ENCODE data around the gene TLR8.

The TLR8 gene

DNA sequence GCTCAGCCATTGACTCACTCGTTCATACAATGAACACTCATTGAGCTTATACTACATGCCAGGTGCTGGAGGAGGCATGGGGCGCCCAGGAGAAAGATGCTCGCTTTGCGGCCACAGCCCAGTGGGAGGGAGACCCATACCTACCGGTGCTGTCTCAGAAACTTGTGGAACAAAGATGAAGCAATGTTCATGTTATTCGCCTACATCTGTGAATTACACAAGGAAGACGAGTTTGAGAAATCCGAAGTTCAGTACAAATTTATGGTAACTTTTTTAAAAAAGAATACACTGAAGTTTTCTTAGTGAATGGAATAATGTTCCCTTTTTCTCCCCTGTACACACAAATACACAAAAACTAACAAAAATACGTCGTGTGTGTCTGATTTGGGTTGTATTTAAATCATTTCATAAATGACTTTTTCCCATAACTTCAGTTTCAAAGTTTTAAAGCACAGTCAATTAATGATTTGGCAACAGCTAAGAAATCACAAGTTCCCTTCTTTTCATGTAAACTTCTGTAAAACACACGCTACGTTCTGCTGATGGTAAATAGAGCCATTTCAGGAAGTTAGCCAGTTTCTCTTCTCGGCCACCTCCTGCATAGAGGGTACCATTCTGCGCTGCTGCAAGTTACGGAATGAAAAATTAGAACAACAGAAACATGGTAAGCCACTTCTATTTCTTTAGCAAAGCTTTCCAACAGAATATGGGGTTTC is at the start of gene TLR8:
Gene TLR8 (plus strand): TSS at position 575 of the 716 bp plus-strand sequence. CDS start 87 bp downstream, at position 662.
- DNase-seq (ENCODE audit: insufficient read length, low spot score) = no peak
- no peak for FAIRE-seq

DNA sequence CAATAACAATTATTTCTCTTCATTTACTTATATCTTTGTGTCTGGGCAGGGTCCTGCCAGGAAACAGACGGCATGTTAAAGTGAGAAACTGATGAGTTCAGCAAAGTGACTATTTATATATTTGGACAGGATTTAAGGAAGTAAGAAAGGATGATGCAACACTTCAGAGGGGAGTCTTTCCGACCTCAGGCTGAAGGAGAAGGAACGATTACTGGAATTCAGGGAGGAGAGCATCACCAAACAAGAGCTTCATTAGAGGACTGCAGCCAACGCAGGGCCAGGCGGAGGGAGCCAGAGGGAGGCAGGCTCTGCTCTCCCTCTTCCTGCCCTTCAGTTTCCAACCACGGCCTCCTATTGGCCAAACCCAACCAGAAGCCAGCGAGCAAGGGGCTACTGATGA is 41.1 kb upstream of the TLR8 start:
- DNase-seq (ENCODE audit: insufficient read length, low spot score) = no peak

DNA sequence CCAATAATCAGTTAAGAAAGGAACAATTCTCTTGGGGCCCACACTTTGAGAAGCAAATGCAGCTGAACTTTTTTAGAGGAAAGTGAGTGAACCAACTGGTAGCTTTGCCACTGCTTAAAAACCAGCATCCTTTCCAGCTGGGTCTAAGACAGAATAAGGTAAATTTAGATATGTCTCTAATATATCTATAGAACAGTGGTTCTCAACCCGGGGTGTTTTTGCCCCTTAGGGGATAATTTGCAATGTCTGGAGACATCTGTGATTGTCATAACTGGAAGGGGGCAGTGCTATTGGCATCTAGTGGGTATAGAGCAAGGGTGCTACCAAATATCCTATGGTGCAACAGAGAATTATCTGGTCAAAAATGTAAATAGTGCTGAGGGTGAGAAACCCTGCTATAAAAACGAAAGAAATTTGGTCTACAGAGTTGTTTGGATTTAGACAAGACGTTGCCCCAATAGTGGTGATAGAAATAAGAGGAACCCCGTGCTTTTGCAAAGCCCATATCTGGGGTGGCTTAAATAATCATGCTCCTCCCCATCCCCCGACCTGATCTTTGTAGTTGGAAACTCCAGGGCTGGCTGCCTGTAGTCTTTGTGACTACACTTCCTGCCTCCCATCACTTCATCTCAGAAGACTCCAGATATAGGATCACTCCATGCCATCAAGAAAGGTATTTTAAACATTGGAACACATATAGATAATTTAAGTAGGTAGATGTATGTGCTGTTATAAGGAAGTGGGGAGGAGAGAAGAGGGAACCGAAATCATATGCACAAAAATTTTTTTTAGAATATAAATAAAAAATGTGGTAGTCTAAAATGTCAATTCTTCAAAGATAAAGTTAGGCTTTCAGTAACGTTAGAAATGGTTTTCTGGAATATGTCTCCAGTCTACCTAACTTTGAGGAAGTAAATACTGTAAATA is 39.7 kb upstream of the TLR8 start, which contains the start of gene TLR7:
Gene TLR7 (plus strand): TSS at position 622 of the 927 bp plus-strand sequence. CDS start 507 bp downstream, outside the sequence.
- no peak for FAIRE-seq
- no peak for DNase-seq (ENCODE audit: insufficient read length, low spot score)

More for the DNA sequence above, 41.1 kb upstream of the TLR8 start:
- FAIRE-seq = no peak

GRCh38 chrX:12867685-12868084 is 38.7 kb upstream of the TLR8 start:
- FAIRE-seq = no peak

GRCh38 chrX:12868747-12869146 is 37.7 kb upstream of the TLR8 start:
- no peak for FAIRE-seq

More at GRCh38 chrX:12867685-12868084, 38.7 kb upstream of the TLR8 start:
- DNase-seq (ENCODE audit: insufficient read length, low spot score) = no peak

GRCh38 chrX:12871257-12871656 is 35.2 kb upstream of the TLR8 start:
- DNase-seq (ENCODE audit: insufficient read length, low spot score) = no peak

More at GRCh38 chrX:12868747-12869146, 37.7 kb upstream of the TLR8 start:
- DNase-seq (ENCODE audit: insufficient read length, low spot score) = no peak

DNA sequence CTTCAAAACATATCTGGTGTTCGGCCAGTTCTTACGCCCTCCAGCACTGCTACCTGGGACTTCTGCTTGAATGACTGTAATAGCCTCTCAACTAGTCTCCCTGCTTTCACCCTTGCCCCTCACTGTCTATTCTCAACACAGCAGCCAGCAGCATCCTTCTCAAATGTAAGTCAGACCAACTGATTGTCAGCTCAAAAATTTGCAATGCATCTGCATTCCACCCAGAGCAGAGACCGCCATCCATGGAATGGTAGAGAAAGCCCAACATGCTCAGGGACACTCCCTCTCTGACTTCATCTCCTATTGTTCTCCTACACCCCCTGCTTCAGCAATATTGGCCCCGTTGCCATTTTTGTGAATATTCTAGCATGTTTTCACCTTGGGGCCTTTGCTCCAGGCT is 33.7 kb upstream of the TLR8 start:
- DNase-seq (ENCODE audit: insufficient read length, low spot score) = no peak
- FAIRE-seq = no peak

More at GRCh38 chrX:12871257-12871656, 35.2 kb upstream of the TLR8 start:
- no peak for FAIRE-seq

DNA sequence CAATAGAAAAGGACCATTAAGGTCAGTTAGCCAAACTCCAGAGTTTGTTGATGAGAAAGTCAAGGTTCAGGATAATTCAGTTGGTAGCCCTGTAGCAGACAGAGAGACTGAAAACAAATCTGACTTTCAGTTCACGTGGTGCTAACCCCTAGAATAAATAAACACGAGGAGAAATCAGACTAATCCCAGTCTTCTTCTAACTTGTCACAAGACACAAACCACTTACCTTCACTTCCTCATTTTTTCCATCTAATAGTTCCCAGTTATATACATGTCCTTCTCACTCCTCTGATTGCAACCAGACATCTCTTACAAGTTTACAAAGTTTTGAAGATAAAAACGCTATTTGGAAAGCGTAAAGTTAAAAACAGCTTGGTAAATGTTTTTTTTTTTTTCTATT is 31.8 kb upstream of the TLR8 start:
- FAIRE-seq = no peak
- DNase-seq (ENCODE audit: insufficient read length, low spot score) = no peak

GRCh38 chrX:12877386-12877785 is 29.0 kb upstream of the TLR8 start:
- FAIRE-seq (no peak), DNase-seq (ENCODE audit: insufficient read length, low spot score) (no peak)

DNA sequence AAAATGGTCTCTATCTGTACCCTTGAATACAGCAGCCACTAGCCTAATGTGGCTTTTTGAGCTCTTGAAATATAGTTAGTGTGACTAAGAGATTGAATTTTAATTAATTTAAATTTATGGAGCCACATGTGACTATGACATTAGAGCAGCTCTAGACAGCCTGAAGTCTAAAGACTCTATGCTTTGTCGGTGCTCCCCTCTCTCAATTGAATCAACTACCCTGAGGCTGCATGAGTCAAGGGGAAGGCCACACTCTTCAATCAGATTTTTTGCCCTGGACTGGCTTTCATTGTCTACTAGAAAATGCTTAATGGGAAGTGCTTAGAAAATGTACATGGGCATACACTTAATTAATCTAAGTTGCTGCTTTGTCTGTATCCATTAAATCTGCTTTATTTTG is 27.9 kb upstream of the TLR8 start:
- FAIRE-seq = no peak
- no peak for DNase-seq (ENCODE audit: insufficient read length, low spot score)

DNA sequence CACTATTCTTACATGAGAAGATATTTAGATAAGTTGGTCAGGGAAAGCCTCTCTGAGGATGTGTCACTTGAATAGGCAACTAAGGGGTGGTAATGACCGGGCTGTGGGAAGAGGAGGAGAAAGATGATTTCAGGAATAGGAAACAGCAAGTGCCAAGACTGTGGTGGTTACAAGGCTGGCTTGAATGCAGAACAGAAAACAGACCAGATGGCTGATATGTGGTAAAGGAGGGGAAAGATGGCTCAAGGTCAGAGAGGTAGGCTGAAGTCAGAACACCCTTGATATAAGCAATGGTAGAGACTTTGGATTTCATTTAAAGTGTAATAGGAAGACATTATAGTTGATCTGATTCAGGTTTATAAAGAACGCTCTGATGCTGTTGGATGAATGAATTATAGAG is 24.5 kb upstream of the TLR8 start:
- DNase-seq (ENCODE audit: insufficient read length, low spot score) = no peak
- FAIRE-seq = no peak

GRCh38 chrX:12885508-12885907 is 20.9 kb upstream of the TLR8 start:
- DNase-seq (ENCODE audit: insufficient read length, low spot score) (no peak), FAIRE-seq (no peak)

- FAIRE-seq (no peak), DNase-seq (ENCODE audit: insufficient read length, low spot score) (no peak)
These were observed 19.9 kb upstream of the TLR8 start for GRCh38 chrX:12886545-12886944.

DNA sequence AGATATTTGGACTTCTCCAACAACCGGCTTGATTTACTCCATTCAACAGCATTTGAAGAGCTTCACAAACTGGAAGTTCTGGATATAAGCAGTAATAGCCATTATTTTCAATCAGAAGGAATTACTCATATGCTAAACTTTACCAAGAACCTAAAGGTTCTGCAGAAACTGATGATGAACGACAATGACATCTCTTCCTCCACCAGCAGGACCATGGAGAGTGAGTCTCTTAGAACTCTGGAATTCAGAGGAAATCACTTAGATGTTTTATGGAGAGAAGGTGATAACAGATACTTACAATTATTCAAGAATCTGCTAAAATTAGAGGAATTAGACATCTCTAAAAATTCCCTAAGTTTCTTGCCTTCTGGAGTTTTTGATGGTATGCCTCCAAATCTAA is 19.3 kb upstream of the TLR8 start:
- no peak for DNase-seq (ENCODE audit: insufficient read length, low spot score)
- FAIRE-seq = no peak

- FAIRE-seq (no peak), DNase-seq (ENCODE audit: insufficient read length, low spot score) (no peak)
These were observed 18.7 kb upstream of the TLR8 start for GRCh38 chrX:12887767-12888166.

DNA sequence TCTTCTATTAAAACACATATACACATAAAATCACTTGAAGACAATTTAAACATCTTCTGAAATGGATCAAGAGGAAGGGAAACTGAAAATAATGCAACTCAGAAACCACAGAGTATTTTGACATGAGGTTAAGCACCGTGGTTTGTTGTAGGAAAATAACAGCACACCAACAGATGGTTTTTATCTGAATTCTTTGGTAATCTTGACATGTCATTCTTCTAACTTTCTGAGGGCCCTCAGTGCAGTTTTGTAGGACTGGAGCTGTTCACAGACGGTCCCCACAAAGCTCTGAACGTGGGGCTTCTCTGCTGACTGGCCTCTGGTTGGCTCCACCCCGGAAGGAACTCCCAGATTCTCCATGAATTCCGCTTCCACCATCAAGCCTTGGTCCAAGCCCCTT is 16.0 kb upstream of the TLR8 start:
- FAIRE-seq = no peak
- DNase-seq (ENCODE audit: insufficient read length, low spot score) = no peak

GRCh38 chrX:12891171-12891570 is 15.2 kb upstream of the TLR8 start:
- FAIRE-seq = no peak
- no peak for DNase-seq (ENCODE audit: insufficient read length, low spot score)

- FAIRE-seq = no peak
- DNase-seq (ENCODE audit: insufficient read length, low spot score) = no peak
These were observed 14.4 kb upstream of the TLR8 start for GRCh38 chrX:12891915-12892506.

DNA sequence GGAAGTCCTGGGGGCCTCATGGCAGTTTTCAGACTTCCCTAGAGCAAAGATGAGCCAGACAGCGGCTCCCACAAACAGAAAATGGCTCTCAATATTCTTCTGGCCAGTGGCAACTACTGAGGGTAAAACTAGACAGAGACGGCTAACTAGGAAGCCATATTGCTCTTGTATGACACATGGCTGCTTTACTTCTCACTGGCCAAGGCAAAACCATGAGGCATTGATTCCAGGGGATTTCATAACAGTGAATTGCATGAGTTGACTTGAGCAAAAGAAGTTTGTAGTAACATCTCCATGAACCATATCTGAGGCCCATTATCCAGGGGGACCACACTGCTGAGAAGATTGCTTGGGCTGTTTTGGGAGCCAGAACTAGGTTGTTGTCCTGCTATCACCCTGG is 13.7 kb upstream of the TLR8 start:
- DNase-seq (ENCODE audit: insufficient read length, low spot score) (no peak), FAIRE-seq (no peak)

- DNase-seq (ENCODE audit: insufficient read length, low spot score) (peak; percentile 59), FAIRE-seq (peak; percentile 64)
These were observed 12.1 kb upstream of the TLR8 start for GRCh38 chrX:12894074-12895030.
